Loucy (cell line): ENCODE results near the gene FRMD5.

Source experiments
- EZH2phosphoT487 ChIP-seq: fragments of 200-600 bp; IDR thresholded peaks from 2 replicates; pipeline ENCODE4 v1.6.1; 2018; ENCODE audit warnings: antibody characterized with exemption, mild to moderate bottlenecking, moderate library complexity, borderline replicate concordance
- TF ChIP-seq, protein P1 (sequence below): fragments of 200-600 bp; sonication (generic); conservative IDR thresholded peaks from 2 replicates; pipeline ENCODE4 v1.5.1; 2014; ENCODE audit warnings: mild to moderate bottlenecking, antibody characterized with exemption, low read length

DNA sequence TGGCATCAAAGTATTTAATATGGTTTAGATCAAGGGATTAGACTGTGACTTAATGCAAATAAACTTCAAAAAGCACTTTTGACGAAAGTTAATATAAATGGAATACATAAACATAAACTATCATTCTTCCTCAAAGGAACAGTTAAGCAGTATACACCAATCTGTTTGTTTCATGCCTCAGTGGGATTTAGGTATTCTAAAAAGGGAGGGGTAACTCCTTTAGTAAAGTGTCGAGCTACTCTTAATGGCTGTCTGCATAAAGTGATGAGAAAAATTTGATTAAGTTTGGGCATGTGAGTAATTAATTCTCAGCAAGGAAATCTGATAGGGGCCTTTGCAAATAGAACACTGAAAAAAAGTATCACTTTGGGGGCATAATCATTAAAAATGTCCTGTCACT lies 176.9 kb downstream of the FRMD5 start:
- TF ChIP-seq, protein P1, sequence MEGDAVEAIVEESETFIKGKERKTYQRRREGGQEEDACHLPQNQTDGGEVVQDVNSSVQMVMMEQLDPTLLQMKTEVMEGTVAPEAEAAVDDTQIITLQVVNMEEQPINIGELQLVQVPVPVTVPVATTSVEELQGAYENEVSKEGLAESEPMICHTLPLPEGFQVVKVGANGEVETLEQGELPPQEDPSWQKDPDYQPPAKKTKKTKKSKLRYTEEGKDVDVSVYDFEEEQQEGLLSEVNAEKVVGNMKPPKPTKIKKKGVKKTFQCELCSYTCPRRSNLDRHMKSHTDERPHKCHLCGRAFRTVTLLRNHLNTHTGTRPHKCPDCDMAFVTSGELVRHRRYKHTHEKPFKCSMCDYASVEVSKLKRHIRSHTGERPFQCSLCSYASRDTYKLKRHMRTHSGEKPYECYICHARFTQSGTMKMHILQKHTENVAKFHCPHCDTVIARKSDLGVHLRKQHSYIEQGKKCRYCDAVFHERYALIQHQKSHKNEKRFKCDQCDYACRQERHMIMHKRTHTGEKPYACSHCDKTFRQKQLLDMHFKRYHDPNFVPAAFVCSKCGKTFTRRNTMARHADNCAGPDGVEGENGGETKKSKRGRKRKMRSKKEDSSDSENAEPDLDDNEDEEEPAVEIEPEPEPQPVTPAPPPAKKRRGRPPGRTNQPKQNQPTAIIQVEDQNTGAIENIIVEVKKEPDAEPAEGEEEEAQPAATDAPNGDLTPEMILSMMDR: no peak
- no peak for TF ChIP-seq EZH2phosphoT487
